Stimulated activated naive CD8-positive, alpha-beta T cell treated with anti-CD3 and anti-CD28 coated beads, Interleukin-15, Interleukin-2, amounts not matched to agents 100 ng/mL and 50 ng/mL, for 24 hours (primary cell): ENCODE measurements around the gene CAVIN3.
"Not testable (repeated sequence)": the region's sequence is repeated elsewhere in the genome, so short reads cannot be mapped to it uniquely, and the experiment has no call there.

Experiments
- H3K27ac Mint-ChIP-seq: one replicate; pipeline ENCODE4 v1.8.0; 2021; ENCODE audit warnings: mild to moderate bottlenecking, mixed read lengths
- H3K27me3 Mint-ChIP-seq: one replicate; pipeline ENCODE4 v1.8.0; 2021; ENCODE audit warnings: mixed read lengths
- H3K36me3 Mint-ChIP-seq: one replicate; pipeline ENCODE4 v1.8.0; 2021; ENCODE audit warnings: low read depth, mixed read lengths
- H3K4me1 Mint-ChIP-seq: one replicate; pipeline ENCODE4 v1.8.0; 2021; ENCODE audit warnings: low read depth, mixed read lengths
- H3K4me3 Mint-ChIP-seq: one replicate; pipeline ENCODE4 v1.8.0; 2021; ENCODE audit warnings: mild to moderate bottlenecking, mixed read lengths
- H3K9me3 Mint-ChIP-seq: one replicate; pipeline ENCODE4 v1.8.0; 2021; ENCODE audit warnings: mixed read lengths

The CAVIN3 gene

DNA sequence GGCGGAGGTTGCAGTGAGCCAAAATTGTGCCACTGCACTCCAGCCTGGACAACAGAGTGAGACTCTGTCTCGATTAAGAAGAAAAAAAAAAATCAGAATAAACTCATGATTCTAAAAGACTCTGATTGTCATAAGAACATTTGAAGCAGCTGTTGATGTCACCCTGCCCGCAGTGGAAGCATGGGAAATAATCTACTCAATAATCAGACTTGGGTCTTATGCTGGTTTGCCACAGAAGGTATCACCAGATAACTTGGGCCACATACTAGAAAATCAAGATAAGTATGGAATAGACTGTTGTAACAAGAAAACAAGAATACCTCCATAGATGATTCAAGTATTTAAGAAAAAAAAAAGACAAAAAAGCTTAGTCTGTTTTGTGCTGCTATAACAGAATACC lies 8.2 kb downstream of the CAVIN3 start:
- Mint-ChIP-seq H3K4me3 (no peak overlapping the region), H3K36me3 (no peaks in the 10 kb centered on the region), H3K9me3 (no peaks in the 10 kb centered on the region), H3K4me1 (peaks cover 10% of the 10 kb centered on the region), H3K27ac (no peak overlapping the region), H3K27me3 (peaks cover 57% of the 10 kb centered on the region)

GRCh38 chr11:6307876-6308275 lies 12.4 kb downstream of the CAVIN3 start:
- Mint-ChIP-seq H3K4me1 (no peaks in the 10 kb centered on the region), H3K27me3 (peaks cover 40% of the 10 kb centered on the region), H3K9me3 (no peaks in the 10 kb centered on the region), H3K4me3 (no peak overlapping the region), H3K27ac (no peak overlapping the region), H3K36me3 (no peaks in the 10 kb centered on the region)

DNA sequence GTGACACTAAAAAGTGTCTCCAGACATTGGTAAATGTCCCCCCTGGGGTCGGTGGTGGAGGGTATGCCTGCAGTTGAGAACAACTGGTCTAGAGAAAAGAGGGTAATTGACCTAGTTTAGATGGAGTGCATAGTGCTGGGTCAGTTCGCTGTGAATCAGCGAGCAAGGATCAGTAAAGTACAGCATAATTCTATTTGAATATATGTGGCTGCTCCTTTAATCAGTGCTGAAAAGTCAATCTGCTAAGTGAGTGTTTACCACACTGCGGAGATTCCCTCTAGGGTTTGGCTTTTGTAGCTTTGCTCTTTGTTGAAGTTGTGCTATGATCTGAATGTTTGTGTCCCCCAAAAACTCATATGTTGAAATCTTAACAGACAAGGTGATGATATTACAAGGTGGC lies 15.0 kb downstream of the CAVIN3 start:
- Mint-ChIP-seq H3K4me1 (no peaks in the 10 kb centered on the region), H3K9me3 (no peaks in the 10 kb centered on the region), H3K27ac (no peak overlapping the region), H3K36me3 (no peaks in the 10 kb centered on the region), H3K4me3 (no peak overlapping the region), H3K27me3 (peaks cover 35% of the 10 kb centered on the region)

GRCh38 chr11:6303661-6304060 lies 16.6 kb downstream of the CAVIN3 start:
- Mint-ChIP-seq H3K27ac (no peak overlapping the region), H3K4me1 (no peaks in the 10 kb centered on the region), H3K4me3 (no peak overlapping the region), H3K36me3 (no peaks in the 10 kb centered on the region), H3K9me3 (no peaks in the 10 kb centered on the region), H3K27me3 (peaks cover 36% of the 10 kb centered on the region)

- Mint-ChIP-seq H3K9me3 (no peaks in the 10 kb centered on the region), H3K27ac (no peak overlapping the region), H3K27me3 (peaks cover 22% of the 10 kb centered on the region), H3K36me3 (no peaks in the 10 kb centered on the region), H3K4me1 (no peaks in the 10 kb centered on the region), H3K4me3 (no peak overlapping the region)
These were observed 19.2 kb downstream of the CAVIN3 start for GRCh38 chr11:6301096-6301495.

DNA sequence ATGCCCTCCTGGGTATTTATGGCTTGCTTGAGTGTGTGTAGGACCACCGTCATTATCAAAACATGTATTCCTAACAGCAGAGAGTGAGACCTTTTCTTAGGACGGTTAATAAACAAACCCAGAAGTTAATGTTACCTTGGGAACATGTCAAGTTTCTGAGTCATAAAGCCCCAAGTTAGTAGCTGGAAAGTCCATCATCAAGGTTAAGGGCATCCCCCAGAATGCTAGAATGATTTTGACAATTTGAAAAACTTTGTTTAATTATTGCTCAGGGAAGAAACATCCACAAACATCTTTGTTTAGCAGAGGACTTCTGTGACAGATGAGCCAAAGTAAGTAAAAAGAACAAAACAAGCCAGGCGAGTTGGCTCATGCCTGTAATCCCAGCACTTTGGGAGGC lies 20.0 kb downstream of the CAVIN3 start:
- no peak overlapping the region for H3K4me3 Mint-ChIP-seq
- H3K4me1 Mint-ChIP-seq: no peaks in the 10 kb centered on the region
- no peak overlapping the region for H3K27ac Mint-ChIP-seq
- peaks cover 21% of the 10 kb centered on the region for H3K27me3 Mint-ChIP-seq
- H3K36me3 Mint-ChIP-seq: no peaks in the 10 kb centered on the region
- no peaks in the 10 kb centered on the region for H3K9me3 Mint-ChIP-seq

GRCh38 chr11:6298605-6299004 lies 21.7 kb downstream of the CAVIN3 start:
- H3K4me1 Mint-ChIP-seq: no peaks in the 10 kb centered on the region
- H3K27me3 Mint-ChIP-seq: peaks cover 17% of the 10 kb centered on the region
- no peak overlapping the region for H3K4me3 Mint-ChIP-seq
- H3K36me3 Mint-ChIP-seq: no peaks in the 10 kb centered on the region
- H3K9me3 Mint-ChIP-seq: no peaks in the 10 kb centered on the region
- no peak overlapping the region for H3K27ac Mint-ChIP-seq

GRCh38 chr11:6297831-6298230 lies 22.5 kb downstream of the CAVIN3 start:
- no peak overlapping the region for H3K4me3 Mint-ChIP-seq
- no peaks in the 10 kb centered on the region for H3K36me3 Mint-ChIP-seq
- H3K4me1 Mint-ChIP-seq: no peaks in the 10 kb centered on the region
- H3K27me3 Mint-ChIP-seq: peaks cover 17% of the 10 kb centered on the region
- no peak overlapping the region for H3K27ac Mint-ChIP-seq
- no peaks in the 10 kb centered on the region for H3K9me3 Mint-ChIP-seq

DNA sequence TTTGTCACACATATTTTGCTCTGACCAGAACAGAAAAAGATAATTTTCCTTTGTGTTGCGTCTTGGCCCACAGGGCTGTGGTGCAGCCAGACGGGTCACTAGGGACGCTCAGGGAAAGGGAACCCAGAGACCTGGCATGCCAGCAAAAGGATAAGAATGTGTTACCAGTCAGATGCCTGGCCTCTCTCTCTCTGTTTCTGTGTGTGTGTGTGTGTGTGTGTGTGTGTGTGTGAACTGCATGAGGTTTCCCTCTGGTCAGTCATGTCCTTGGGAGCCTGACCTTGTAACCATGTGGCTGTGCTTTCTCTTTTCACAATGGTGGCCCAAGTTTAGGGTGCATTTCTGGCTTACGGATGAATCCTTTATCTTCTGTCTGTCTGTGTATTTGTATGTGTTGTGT lies 35.3 kb downstream of the CAVIN3 start:
- peaks cover 73% of the 10 kb centered on the region for H3K27me3 Mint-ChIP-seq
- no peaks in the 10 kb centered on the region for H3K4me1 Mint-ChIP-seq
- H3K9me3 Mint-ChIP-seq: no peaks in the 10 kb centered on the region
- no peak overlapping the region for H3K27ac Mint-ChIP-seq
- no peak overlapping the region for H3K4me3 Mint-ChIP-seq
- no peaks in the 10 kb centered on the region for H3K36me3 Mint-ChIP-seq

- Mint-ChIP-seq H3K27ac (no peak overlapping the region), H3K27me3 (peaks cover 65% of the 10 kb centered on the region), H3K4me1 (no peaks in the 10 kb centered on the region), H3K9me3 (no peaks in the 10 kb centered on the region), H3K4me3 (no peak overlapping the region), H3K36me3 (no peaks in the 10 kb centered on the region)
These were observed 36.1 kb downstream of the CAVIN3 start for GRCh38 chr11:6284250-6284649.

- no peaks in the 10 kb centered on the region for H3K36me3 Mint-ChIP-seq
- H3K4me1 Mint-ChIP-seq: no peaks in the 10 kb centered on the region
- H3K27ac Mint-ChIP-seq: no peak overlapping the region
- no peak overlapping the region for H3K4me3 Mint-ChIP-seq
- H3K9me3 Mint-ChIP-seq: no peaks in the 10 kb centered on the region
- peaks cover 65% of the 10 kb centered on the region for H3K27me3 Mint-ChIP-seq
These were observed 36.8 kb downstream of the CAVIN3 start for GRCh38 chr11:6283453-6284023.

DNA sequence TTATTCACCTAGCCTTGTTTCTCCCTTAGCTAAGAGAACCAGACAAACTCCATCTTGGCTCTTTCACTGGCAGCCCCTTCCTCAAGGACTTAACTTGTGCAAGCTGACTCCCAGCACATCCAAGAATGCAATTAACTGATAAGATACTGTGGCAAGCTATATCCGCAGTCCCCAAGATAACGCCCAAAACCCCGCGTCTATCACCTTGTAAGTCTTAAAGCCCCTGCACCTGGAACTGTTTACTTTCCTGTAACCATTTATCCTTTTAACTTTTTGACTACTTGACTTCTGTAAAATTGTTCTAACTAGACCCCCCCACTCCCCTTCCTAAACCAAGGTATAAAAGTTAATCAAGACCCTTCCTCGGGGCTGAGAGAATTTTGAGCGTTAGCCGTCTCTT lies 39.5 kb downstream of the CAVIN3 start:
- H3K4me3 Mint-ChIP-seq: not testable (repeated sequence)
- H3K27me3 Mint-ChIP-seq: peaks cover 75% of the 10 kb centered on the region

GRCh38 chr11:6273188-6273587 lies 47.1 kb downstream of the CAVIN3 start:
- peaks cover 43% of the 10 kb centered on the region for H3K27me3 Mint-ChIP-seq
- no peak overlapping the region for H3K4me3 Mint-ChIP-seq
- no peak overlapping the region for H3K27ac Mint-ChIP-seq
- H3K36me3 Mint-ChIP-seq: no peaks in the 10 kb centered on the region
- H3K4me1 Mint-ChIP-seq: no peaks in the 10 kb centered on the region
- H3K9me3 Mint-ChIP-seq: no peaks in the 10 kb centered on the region

More for the DNA sequence above, 39.5 kb downstream of the CAVIN3 start:
- H3K4me1 Mint-ChIP-seq, H3K9me3 Mint-ChIP-seq, H3K27ac Mint-ChIP-seq, H3K36me3 Mint-ChIP-seq: not testable (repeated sequence)

- Mint-ChIP-seq H3K4me3 (no peak overlapping the region), H3K27ac (no peak overlapping the region), H3K27me3 (peaks cover 31% of the 10 kb centered on the region), H3K36me3 (no peaks in the 10 kb centered on the region), H3K4me1 (no peaks in the 10 kb centered on the region), H3K9me3 (no peaks in the 10 kb centered on the region)
These were observed 48.7 kb downstream of the CAVIN3 start for GRCh38 chr11:6271598-6271997.

DNA sequence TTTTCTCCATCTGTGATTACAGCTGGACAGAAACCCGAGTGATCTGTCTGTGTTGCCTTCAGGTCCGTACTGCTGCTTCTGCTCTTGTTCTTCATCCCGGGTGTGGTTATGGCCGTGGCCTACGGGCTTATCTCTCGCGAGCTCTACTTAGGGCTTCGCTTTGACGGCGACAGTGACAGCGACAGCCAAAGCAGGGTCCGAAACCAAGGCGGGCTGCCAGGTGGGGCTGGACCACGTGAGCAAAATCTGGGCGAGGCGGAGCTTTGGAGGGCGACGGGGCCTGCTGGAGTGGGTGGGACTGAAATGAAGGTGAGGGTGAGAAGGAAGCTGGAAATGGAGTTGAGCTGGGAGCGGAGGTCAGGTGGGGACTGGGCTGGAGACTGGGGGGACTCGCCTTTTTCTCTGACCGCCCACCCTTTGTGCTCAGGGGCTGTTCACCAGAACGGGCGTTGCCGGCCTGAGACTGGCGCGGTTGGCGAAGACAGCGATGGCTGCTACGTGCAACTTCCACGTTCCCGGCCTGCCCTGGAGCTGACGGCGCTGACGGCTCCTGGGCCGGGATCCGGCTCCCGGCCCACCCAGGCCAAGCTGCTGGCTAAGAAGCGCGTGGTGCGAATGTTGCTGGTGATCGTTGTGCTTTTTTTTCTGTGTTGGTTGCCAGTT lies 49.6 kb downstream of the CAVIN3 start:
- Mint-ChIP-seq H3K27ac (no peak overlapping the region), H3K9me3 (no peaks in the 10 kb centered on the region), H3K4me3 (no peak overlapping the region), H3K4me1 (no peaks in the 10 kb centered on the region), H3K36me3 (no peaks in the 10 kb centered on the region), H3K27me3 (peaks cover 25% of the 10 kb centered on the region)

- Mint-ChIP-seq H3K4me3 (no peak overlapping the region), H3K9me3 (no peaks in the 10 kb centered on the region), H3K4me1 (no peaks in the 10 kb centered on the region), H3K36me3 (no peaks in the 10 kb centered on the region), H3K27ac (no peak overlapping the region), H3K27me3 (peaks cover 25% of the 10 kb centered on the region)
These were observed 50.3 kb downstream of the CAVIN3 start for GRCh38 chr11:6269994-6270393.
